ENCODE results near the gene ARID1A. TPM values are rescaled to one million over a fixed set of nuclear protein-coding genes. Genes with fewer than 3 reads are reported as not detected.

ARID1A gene
- total RNA-seq, 1 donor: 22.8 TPM

DNA sequence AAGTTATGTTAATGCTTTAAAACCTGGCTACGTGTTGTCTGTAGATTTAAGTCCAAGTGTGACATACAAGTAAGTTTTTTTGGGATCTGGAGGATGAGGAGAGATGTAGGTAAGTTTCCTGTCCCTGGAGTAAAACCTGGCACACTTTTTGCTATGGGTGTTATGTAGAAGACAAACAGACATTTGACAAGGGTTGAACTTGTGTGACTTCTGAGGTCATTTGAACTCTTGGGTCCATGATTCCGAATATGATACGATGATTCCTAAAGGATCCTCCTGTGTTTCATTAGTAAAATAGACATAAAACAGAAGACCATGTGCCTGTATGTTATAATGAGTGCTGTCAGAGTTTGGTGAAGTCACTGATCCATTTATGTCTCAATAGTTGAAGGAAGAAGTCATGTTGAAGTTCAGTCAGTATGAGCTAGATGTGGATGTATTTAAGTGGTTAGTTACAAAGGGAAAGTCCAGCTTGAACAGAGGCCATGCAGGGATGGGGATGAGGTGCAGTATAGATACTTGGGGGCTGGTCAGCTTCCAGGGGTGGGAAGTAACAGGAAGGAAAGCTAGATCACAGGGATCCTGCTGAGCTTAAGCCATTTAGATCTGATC is 44.3 kb downstream of the ARID1A start:
- TF ChIP-seq, protein P1, sequence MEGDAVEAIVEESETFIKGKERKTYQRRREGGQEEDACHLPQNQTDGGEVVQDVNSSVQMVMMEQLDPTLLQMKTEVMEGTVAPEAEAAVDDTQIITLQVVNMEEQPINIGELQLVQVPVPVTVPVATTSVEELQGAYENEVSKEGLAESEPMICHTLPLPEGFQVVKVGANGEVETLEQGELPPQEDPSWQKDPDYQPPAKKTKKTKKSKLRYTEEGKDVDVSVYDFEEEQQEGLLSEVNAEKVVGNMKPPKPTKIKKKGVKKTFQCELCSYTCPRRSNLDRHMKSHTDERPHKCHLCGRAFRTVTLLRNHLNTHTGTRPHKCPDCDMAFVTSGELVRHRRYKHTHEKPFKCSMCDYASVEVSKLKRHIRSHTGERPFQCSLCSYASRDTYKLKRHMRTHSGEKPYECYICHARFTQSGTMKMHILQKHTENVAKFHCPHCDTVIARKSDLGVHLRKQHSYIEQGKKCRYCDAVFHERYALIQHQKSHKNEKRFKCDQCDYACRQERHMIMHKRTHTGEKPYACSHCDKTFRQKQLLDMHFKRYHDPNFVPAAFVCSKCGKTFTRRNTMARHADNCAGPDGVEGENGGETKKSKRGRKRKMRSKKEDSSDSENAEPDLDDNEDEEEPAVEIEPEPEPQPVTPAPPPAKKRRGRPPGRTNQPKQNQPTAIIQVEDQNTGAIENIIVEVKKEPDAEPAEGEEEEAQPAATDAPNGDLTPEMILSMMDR (IDR thresholded peaks at IDR 0.05; ENCODE audit: extremely low read depth, low read depth, low read length): no peak
- Histone ChIP-seq H3K27me3 (ENCODE audit: insufficient read depth, low read length) (no peaks in the 10 kb centered on the region), H3K4me2 (ENCODE audit: insufficient read depth, low read length) (no peak overlapping the region), H3K27ac (ENCODE audit: low read depth, low read length) (no peak overlapping the region), H2AFZ (ENCODE audit: low read length) (no peak overlapping the region), H3K4me1 (ENCODE audit: insufficient read depth, low read length) (peaks cover 15% of the 10 kb centered on the region), H4K20me1 (ENCODE audit: insufficient read depth, low read length) (peaks cover 17% of the 10 kb centered on the region), H3K36me3 (ENCODE audit: insufficient read depth, low read length) (peaks cover 46% of the 10 kb centered on the region), H3K9me3 (ENCODE audit: low read depth, low read length) (no peaks in the 10 kb centered on the region), H3K4me3 (ENCODE audit: insufficient read depth, low read length) (no peak overlapping the region), H3K79me2 (ENCODE audit: insufficient read depth, low read length) (peaks cover 66% of the 10 kb centered on the region)
- no peak for DNase-seq (ENCODE audit: insufficient read length, low spot score, missing footprints)

DNA sequence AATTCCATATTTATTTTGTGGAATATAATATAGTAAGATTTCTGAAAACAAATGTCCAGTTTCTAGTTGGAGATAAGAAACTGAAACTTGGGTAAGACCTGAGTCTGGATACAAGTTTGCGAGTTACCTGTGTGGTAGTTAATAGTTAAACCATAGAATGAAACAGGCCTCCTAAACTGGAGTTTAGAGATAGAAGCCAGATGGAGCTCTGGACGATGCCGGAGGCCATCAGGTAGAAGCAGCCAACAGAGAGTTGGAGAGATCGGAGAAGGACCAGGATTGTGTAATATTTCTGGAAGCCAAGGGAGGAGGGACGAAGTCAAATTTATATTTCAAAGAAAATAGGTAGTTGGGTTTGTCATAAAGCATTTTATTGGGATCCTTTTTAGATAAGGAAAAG is 45.1 kb downstream of the ARID1A start:
- no peak for DNase-seq (ENCODE audit: insufficient read length, low spot score, missing footprints)
- H2AFZ ChIP-seq (ENCODE audit: low read length): no peak overlapping the region
- H3K4me1 ChIP-seq (ENCODE audit: insufficient read depth, low read length): peaks cover 19% of the 10 kb centered on the region
- H3K36me3 ChIP-seq (ENCODE audit: insufficient read depth, low read length): peaks cover 40% of the 10 kb centered on the region
- H3K4me2 ChIP-seq (ENCODE audit: insufficient read depth, low read length): no peak overlapping the region
- H3K27ac ChIP-seq (ENCODE audit: low read depth, low read length): no peak overlapping the region
- no peaks in the 10 kb centered on the region for H3K9me3 ChIP-seq (ENCODE audit: low read depth, low read length)
- no peak overlapping the region for H3K4me3 ChIP-seq (ENCODE audit: insufficient read depth, low read length)
- no peaks in the 10 kb centered on the region for H3K27me3 ChIP-seq (ENCODE audit: insufficient read depth, low read length)
- peaks cover 18% of the 10 kb centered on the region for H4K20me1 ChIP-seq (ENCODE audit: insufficient read depth, low read length)
- TF ChIP-seq, protein P1 (IDR thresholded peaks at IDR 0.05; ENCODE audit: extremely low read depth, low read depth, low read length): no peak
- H3K79me2 ChIP-seq (ENCODE audit: insufficient read depth, low read length): peaks cover 68% of the 10 kb centered on the region

DNA sequence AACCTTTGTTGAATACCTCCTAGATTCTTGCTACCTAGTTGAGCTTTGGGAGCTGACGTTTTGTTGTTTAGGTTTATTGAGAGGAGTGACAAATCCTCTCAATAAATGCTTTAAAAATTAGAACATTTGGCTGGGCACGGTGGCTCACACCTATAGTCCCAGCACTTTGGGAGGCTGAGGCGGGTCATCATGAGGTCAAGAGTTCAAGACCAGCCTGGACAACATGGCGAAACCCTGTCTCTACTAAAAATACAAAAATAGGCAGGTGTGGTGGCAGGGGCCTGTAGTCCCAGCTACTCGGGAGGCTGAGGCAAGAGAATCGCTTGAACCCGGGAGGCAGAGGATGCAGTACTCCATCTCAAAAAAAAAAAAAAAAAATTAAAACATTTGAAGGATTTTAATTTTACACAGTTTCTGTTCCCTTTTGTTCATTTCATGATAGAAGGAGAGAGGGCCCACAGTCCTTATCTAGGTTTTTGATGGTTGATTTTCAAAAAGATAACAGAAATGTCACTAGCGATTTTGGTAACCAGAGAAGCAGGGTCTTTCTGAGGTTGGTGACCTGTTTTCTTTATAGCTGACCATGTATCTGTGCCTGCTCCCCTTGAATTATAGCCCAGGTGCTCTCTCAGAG is 47.7 kb downstream of the ARID1A start:
- no peak overlapping the region for H2AFZ ChIP-seq (ENCODE audit: low read length)
- peak overlapping the region; percentile 59 for H3K27ac ChIP-seq (ENCODE audit: low read depth, low read length)
- H3K36me3 ChIP-seq (ENCODE audit: insufficient read depth, low read length): peaks cover 29% of the 10 kb centered on the region
- no peaks in the 10 kb centered on the region for H3K9me3 ChIP-seq (ENCODE audit: low read depth, low read length)
- DNase-seq (ENCODE audit: insufficient read length, low spot score, missing footprints): no peak
- H3K4me3 ChIP-seq (ENCODE audit: insufficient read depth, low read length): no peak overlapping the region
- H3K27me3 ChIP-seq (ENCODE audit: insufficient read depth, low read length): no peaks in the 10 kb centered on the region
- peaks cover 76% of the 10 kb centered on the region for H3K79me2 ChIP-seq (ENCODE audit: insufficient read depth, low read length)
- peak overlapping the region; percentile 54 for H3K4me2 ChIP-seq (ENCODE audit: insufficient read depth, low read length)
- H4K20me1 ChIP-seq (ENCODE audit: insufficient read depth, low read length): peaks cover 17% of the 10 kb centered on the region
- TF ChIP-seq, protein P1 (IDR thresholded peaks at IDR 0.05; ENCODE audit: extremely low read depth, low read depth, low read length): no peak
- peaks cover 19% of the 10 kb centered on the region for H3K4me1 ChIP-seq (ENCODE audit: insufficient read depth, low read length)

Measured in osteoblast (primary cell).